Measurements from ENCODE around the gene SLC2A5. TPM values are rescaled to one million over a fixed set of nuclear protein-coding genes. Genes with fewer than 3 reads are reported as not detected.

SLC2A5 gene
- total and polyA plus RNA-seq, 9 of the 15 experiments (the other 6 are each of a cell fraction or from before 2014, with no cell fraction given): 0.08 TPM; not detected in 8

DNA sequence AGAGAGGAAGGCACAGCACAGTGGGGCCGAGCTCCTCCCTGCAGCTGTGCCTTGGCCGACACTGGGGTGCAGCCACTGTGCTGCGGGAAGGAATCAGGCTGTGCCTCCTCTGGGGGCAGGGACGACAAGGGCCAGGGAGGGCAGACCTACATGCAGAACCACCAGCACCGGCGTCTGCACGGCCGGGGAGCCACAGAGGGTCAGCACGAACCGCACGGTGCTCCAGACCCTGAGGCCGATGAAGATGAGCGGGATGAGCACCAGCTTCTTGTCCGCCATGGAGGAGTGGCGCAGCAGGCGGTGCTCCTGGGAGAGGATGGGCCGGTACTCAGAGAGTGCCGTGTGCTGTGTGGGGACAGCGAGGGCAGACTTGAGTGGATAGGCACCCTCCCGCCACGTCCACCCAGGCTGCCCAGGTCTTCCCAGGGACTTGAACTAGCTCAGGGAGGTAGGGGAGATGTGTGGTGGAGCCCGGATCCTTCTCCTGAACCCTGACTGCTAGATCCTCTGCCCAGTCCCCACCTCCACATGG lies 36.0 kb upstream of the SLC2A5 start:
- H3K27ac ChIP-seq (ENCODE audit: extremely low read depth, low read depth, low read length): no peak overlapping the region
- DNase-seq (ENCODE audit: extremely low read depth in 1 of 4, low spot score in 3 of 4): no peak
- no peaks in the 10 kb centered on the region for H3K4me1 ChIP-seq (replicated peaks in 1 of 2; ENCODE audit: control insufficient read depth in 2 of 2, insufficient read depth in 2 of 2, low read length in 2 of 2)
- no peak for TF ChIP-seq ZKSCAN8 (CRISPR knock-in tag; IDR thresholded peaks at IDR 0.05)
- intact Hi-C loops (cut with micrococcal nuclease) (no loop called here), in situ Hi-C loops (cut with MboI) (loop anchor here (5.0 kb wide), 1 partner anchor 92 kb away; no protein-coding TSS in a partner anchor)
- H3K4me3 ChIP-seq: no peak overlapping the region
- POLR2A ChIA-PET: interaction anchor here (0.7 to 1.0 kb wide), 4 partner anchors 9 to 141 kb away, joined by 3 to 5 read pairs (median 3); no protein-coding TSS in a partner anchor
- peaks cover 20% of the 10 kb centered on the region; the same call in 1 of the 2 replicates for H4K20me1 ChIP-seq (replicated peaks; ENCODE audit: control insufficient read depth, insufficient read depth, low read length)
- FAIRE-seq: no peak
- 0 out of 4 replicates have a peak overlapping the region, but pooled peaks of 1 of the 2 experiments have one; percentile 29 for H3K9ac ChIP-seq (ENCODE audit: insufficient read depth in 1 of 2, low read depth in 2 of 2, low read length in 2 of 2)
- H3K36me3 ChIP-seq (ENCODE audit: control insufficient read depth, insufficient read depth, low read length): no peaks in the 10 kb centered on the region
- no peak for ATAC-seq
- no peaks in the 10 kb centered on the region for H3K9me1 ChIP-seq (ENCODE audit: control insufficient read depth, insufficient read depth, low read length)
- no peak overlapping the region for H3K4me2 ChIP-seq (ENCODE audit: insufficient read depth, low read length)
- peaks cover 51 to 84% of the 10 kb centered on the region in 2 experiments for H3K27me3 ChIP-seq (ENCODE audit: control insufficient read depth in 2 of 2, insufficient read depth in 2 of 2, low read length in 2 of 2)
- BruUV-seq (replicated peaks): no TSS peak
- 2% methylated on average over 22 of the region's 22 CpGs for whole genome bisulfite sequencing (ENCODE audit: insufficient coverage, low coverage, missing lambda C conversion rate)
- CTCF ChIA-PET (ENCODE audit: low intra/inter-chr PET ratio): interaction anchor here (0.6 kb wide), 1 partner anchor 24 kb away, joined by 3 read pairs; no protein-coding TSS in a partner anchor
- no peaks in the 10 kb centered on the region for H3K9me3 ChIP-seq (replicated peaks; ENCODE audit: control insufficient read depth, insufficient read depth, low read depth, low read length)
- H2AFZ ChIP-seq (ENCODE audit: low read depth, low read length): no peak overlapping the region
- H3K79me2 ChIP-seq (ENCODE audit: control insufficient read depth, insufficient read depth, low read length): no peaks in the 10 kb centered on the region

DNA sequence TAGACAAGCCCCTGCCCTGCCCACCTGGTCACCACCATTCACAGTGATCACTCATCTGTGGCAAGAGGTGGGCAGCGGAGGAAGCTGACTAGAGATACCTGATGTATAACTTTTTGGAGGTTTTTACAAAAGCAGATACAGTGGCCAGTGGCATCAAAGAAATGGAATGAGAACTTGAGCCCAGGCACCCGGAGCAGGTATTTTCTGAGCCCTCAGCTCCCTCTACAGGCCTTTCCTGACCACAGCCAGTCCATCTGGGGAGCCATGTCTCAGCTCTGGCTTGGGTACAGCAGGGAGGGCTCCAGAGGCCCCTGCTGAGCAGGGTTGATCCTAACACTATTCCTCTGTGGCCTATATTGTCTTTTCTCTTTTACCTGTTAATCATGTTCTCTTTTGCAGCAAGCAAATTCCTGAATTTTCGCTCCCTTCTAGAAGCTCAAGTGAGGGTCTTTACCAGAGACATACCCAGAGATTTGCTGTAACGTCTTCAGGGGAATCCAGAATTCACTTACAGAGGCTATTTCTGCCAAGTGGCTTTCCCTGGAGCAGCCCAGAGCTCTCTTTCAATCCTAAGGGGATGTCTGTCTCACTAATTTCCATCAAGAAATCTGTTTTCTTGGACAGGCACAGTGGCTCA lies 32.2 kb upstream of the SLC2A5 start:
- DNase-seq (ENCODE audit: extremely low read depth in 1 of 4, low spot score in 3 of 4): peak; percentile 29 to 66 (median 50)
- TF ChIP-seq, protein P1, sequence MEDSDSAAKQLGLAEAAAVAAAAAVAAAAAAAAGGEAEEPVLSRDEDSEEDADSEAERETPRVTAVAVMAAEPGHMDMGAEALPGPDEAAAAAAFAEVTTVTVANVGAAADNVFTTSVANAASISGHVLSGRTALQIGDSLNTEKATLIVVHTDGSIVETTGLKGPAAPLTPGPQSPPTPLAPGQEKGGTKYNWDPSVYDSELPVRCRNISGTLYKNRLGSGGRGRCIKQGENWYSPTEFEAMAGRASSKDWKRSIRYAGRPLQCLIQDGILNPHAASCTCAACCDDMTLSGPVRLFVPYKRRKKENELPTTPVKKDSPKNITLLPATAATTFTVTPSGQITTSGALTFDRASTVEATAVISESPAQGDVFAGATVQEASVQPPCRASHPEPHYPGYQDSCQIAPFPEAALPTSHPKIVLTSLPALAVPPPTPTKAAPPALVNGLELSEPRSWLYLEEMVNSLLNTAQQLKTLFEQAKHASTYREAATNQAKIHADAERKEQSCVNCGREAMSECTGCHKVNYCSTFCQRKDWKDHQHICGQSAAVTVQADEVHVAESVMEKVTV (CRISPR knock-in tag; IDR thresholded peaks at IDR 0.05): peak; percentile 56
- TF ChIP-seq RAD21 (CRISPR knock-in tag; conservative IDR thresholded peaks at IDR 0.05 in 1 of 2, IDR thresholded peaks at IDR 0.05 in 1 of 2) (peak; percentile 71 to 80), YY1 (IDR thresholded peaks at IDR 0.05; ENCODE audit: borderline replicate concordance in 1 of 3, control insufficient read depth in 1 of 3, extremely low read depth in 1 of 3, insufficient read depth in 3 of 3, insufficient read length in 1 of 3, insufficient replicate concordance in 2 of 3, low read depth in 1 of 3, low read length in 2 of 3) (peak in 1 of 3 experiments; percentile 23), HLTF (IDR thresholded peaks at IDR 0.05) (no peak)
- TF ChIP-seq, protein P2, sequence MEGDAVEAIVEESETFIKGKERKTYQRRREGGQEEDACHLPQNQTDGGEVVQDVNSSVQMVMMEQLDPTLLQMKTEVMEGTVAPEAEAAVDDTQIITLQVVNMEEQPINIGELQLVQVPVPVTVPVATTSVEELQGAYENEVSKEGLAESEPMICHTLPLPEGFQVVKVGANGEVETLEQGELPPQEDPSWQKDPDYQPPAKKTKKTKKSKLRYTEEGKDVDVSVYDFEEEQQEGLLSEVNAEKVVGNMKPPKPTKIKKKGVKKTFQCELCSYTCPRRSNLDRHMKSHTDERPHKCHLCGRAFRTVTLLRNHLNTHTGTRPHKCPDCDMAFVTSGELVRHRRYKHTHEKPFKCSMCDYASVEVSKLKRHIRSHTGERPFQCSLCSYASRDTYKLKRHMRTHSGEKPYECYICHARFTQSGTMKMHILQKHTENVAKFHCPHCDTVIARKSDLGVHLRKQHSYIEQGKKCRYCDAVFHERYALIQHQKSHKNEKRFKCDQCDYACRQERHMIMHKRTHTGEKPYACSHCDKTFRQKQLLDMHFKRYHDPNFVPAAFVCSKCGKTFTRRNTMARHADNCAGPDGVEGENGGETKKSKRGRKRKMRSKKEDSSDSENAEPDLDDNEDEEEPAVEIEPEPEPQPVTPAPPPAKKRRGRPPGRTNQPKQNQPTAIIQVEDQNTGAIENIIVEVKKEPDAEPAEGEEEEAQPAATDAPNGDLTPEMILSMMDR (IDR thresholded peaks at IDR 0.05 in 2 of 3, conservative IDR thresholded peaks at IDR 0.05 in 1 of 3; ENCODE audit: insufficient read depth in 2 of 3, low read depth in 1 of 3, low read length in 3 of 3): peak; percentile 78 to 88 (median 81)

More for the DNA sequence above, 32.2 kb upstream of the SLC2A5 start:
- H3K4me2 ChIP-seq (ENCODE audit: insufficient read depth, low read length): no peak overlapping the region
- no peaks in the 10 kb centered on the region for H3K36me3 ChIP-seq (ENCODE audit: control insufficient read depth, insufficient read depth, low read length)
- in situ Hi-C loops (cut with MboI) (no loop called here), intact Hi-C loops (cut with micrococcal nuclease) (loop anchor here (1.0 to 2.0 kb wide), 2 partner anchors 91 to 183 kb away; no protein-coding TSS in a partner anchor)
- CTCF ChIA-PET (ENCODE audit: low intra/inter-chr PET ratio): interaction anchor here (0.6 to 1.7 kb wide), 4 partner anchors 36 to 311 kb away, joined by 3 to 14 read pairs (median 6); no protein-coding TSS in a partner anchor
- peaks cover 41 to 72% of the 10 kb centered on the region in 2 experiments for H3K27me3 ChIP-seq (ENCODE audit: control insufficient read depth in 2 of 2, insufficient read depth in 2 of 2, low read length in 2 of 2)
- H2AFZ ChIP-seq (ENCODE audit: low read depth, low read length): no peak overlapping the region
- no peaks in the 10 kb centered on the region for H3K9me1 ChIP-seq (ENCODE audit: control insufficient read depth, insufficient read depth, low read length)
- no peaks in the 10 kb centered on the region for H3K79me2 ChIP-seq (ENCODE audit: control insufficient read depth, insufficient read depth, low read length)
- WGBS (ENCODE audit: insufficient coverage, low coverage, missing lambda C conversion rate): 2% methylated on average over 4 of the region's 4 CpGs
- ATAC-seq (peak; percentile 94), FAIRE-seq (peak; percentile 77)
- no TSS peak for BruUV-seq (replicated peaks)
- no peak overlapping the region for H3K4me3 ChIP-seq
- H3K9ac ChIP-seq (ENCODE audit: insufficient read depth in 1 of 2, low read depth in 2 of 2, low read length in 2 of 2): no peak overlapping the region
- no peaks in the 10 kb centered on the region; the same call in 1 of the 2 replicates for H3K9me3 ChIP-seq (replicated peaks; ENCODE audit: control insufficient read depth, insufficient read depth, low read depth, low read length)
- no peaks in the 10 kb centered on the region; a peak in 1 of 5 replicates for H3K4me1 ChIP-seq (replicated peaks in 1 of 2; ENCODE audit: control insufficient read depth in 2 of 2, insufficient read depth in 2 of 2, low read length in 2 of 2)
- peaks cover 16% of the 10 kb centered on the region; the same call in 1 of the 2 replicates for H4K20me1 ChIP-seq (replicated peaks; ENCODE audit: control insufficient read depth, insufficient read depth, low read length)
- H3K27ac ChIP-seq (ENCODE audit: extremely low read depth, low read depth, low read length): no peak overlapping the region
- POLR2A ChIA-PET: interaction anchor here (0.9 to 1.2 kb wide), 4 partner anchors 15 to 243 kb away, joined by 3 to 4 read pairs (median 3); no protein-coding TSS in a partner anchor
